Activated CD4-positive, alpha-beta T cell treated with anti-CD3 and anti-CD28 coated beads for 36 hours (primary cell): ENCODE measurements around the gene NPLOC4. TPM values are rescaled to one million over a fixed set of nuclear protein-coding genes. Genes with fewer than 3 reads are reported as not detected.

Source experiments
- ATAC-seq: fragments of 200-7000 bp; cut with Tn5 transposase; one replicate; pipeline ENCODE4 v1.10.0; 2021; ENCODE audit warnings: mild to moderate bottlenecking, moderate library complexity
- CTCF ChIA-PET: fragments of 350-600 bp; sonication (Branson Sonifier 250); formaldehyde crosslinking; loops from one replicate; lab custom pipeline; 2021; ENCODE audit warnings: antibody characterized with exemption; lab: Charles Lee
- POLR2A ChIA-PET: fragments of 350-600 bp; sonication (Branson Sonifier 250); formaldehyde crosslinking; loops from one replicate; lab custom pipeline; 2021; ENCODE audit warnings: antibody characterized with exemption, inconsistent platforms; lab: Charles Lee
- DNase-seq: peaks from one replicate; pipeline ENCODE4 v3.0.0-alpha.2; 2020
- H3K27ac Mint-ChIP-seq: one replicate; pipeline ENCODE4 v1.8.0; 2021; ENCODE audit warnings: mixed read lengths
- H3K27me3 Mint-ChIP-seq: one replicate; pipeline ENCODE4 v1.8.0; 2021; ENCODE audit warnings: mixed read lengths
- H3K36me3 Mint-ChIP-seq: one replicate; pipeline ENCODE4 v1.8.0; 2021; ENCODE audit warnings: low read depth, mixed read lengths
- H3K4me1 Mint-ChIP-seq: one replicate; pipeline ENCODE4 v1.8.0; 2021; ENCODE audit warnings: mixed read lengths
- H3K4me3 Mint-ChIP-seq: one replicate; pipeline ENCODE4 v1.8.0; 2021; ENCODE audit warnings: mild to moderate bottlenecking, moderate library complexity, mixed read lengths
- H3K9me3 Mint-ChIP-seq: one replicate; pipeline ENCODE4 v1.8.0; 2021; ENCODE audit warnings: low read depth, mixed read lengths
- intact Hi-C, 2 experiments: fragments of 100-400 bp; cut with DNase I in 1 of 2; cut with micrococcal nuclease in 1 of 2; formaldehyde crosslinking; loops; one replicate each; pipeline versions ENCODE4 v1.14.2 to v1.15.1; 2022 to 2024; cut with DNase I, micrococcal nuclease
- total RNA-seq, 2 experiments: library from RNA; stranded (reverse); gene quantifications; one replicate each; pipeline ENCODE4 v1.2.3, GENCODE V29; 2021

NPLOC4 gene
- total RNA-seq, 2 experiments from 2014 or later, result 71.8 to 93.1 TPM

DNA sequence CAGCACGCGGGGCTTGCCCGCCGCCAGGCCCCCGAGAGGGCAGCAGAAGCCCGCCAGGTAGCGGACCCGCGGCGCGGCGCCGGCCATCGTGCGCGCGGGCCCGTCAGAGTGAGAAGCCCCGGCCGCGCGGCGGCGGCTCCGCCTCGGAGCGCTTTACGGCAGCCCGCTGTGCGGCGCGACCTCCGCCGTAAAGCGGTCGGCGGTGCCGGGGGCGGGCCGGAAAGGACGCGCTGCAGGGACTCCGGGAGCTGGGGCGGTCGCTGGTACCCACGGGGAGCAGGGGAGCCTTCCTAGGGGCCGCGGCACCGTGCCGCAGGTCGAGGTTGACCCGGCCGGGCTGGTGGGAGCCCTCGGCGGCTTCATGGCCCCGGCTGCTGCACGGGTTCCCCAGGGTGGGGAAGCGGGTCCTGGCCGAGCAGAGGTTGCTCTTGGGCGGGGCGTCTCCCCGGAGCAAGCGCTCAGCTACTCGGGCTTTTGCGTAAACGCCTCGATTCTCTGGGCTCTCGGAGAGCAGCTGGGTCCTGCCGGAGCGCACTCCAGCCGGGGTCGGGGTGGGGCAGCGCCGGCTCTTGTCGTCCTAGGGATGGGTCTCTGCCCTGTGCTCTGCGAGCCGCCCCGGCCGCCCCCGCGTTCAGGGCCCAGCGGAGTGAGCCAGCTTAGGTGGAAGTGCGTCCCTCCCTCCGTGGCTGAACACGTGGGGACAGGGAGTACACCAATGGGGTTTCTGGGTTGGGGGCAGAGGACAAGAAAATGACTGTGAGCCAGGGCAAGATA is 84.5 kb downstream of the NPLOC4 start, which contains the start of gene FAAP100:
FAAP100 (minus strand) TSS at position 110 of the 774 bp plus-strand sequence; CDS start at position 87, 23 bp downstream.
- Mint-ChIP-seq H3K27ac (peak within 1 kb of the TSS; percentile 86), H3K4me1 (peaks cover 38% of the 10 kb centered on the region), H3K4me3 (peak within 1 kb of the TSS; percentile 89), H3K36me3 (peaks cover 16% of the 10 kb centered on the region), H3K27me3 (no peaks in the 10 kb centered on the region), H3K9me3 (no peaks in the 10 kb centered on the region)
- DNase-seq (peak; percentile 91), ATAC-seq (peak; percentile 70)
- CTCF ChIA-PET, result interaction anchor here (0.6 to 1.5 kb wide), 6 partner anchors 38 to 872 kb away, joined by 3 to 5 read pairs (median 3); no protein-coding TSS in a partner anchor
- POLR2A ChIA-PET, result interaction anchor here (0.6 to 1.2 kb wide), 8 partner anchors 34 to 396 kb away, joined by 3 to 11 read pairs (median 4); partner anchors contain the start of genes ACTG1, MRPL12, NDUFAF8 and NPLOC4
- intact Hi-C loops, result loop anchor here (1.0 to 5.0 kb wide), 19 partner anchors 33 to 517 kb away; partner anchors contain the start of genes SLC38A10 (in 2 of the 2), ARL16 (in 1 of the 2), ASPSCR1 (in 1 of the 2) and BAIAP2 (in 1 of the 2)

DNA sequence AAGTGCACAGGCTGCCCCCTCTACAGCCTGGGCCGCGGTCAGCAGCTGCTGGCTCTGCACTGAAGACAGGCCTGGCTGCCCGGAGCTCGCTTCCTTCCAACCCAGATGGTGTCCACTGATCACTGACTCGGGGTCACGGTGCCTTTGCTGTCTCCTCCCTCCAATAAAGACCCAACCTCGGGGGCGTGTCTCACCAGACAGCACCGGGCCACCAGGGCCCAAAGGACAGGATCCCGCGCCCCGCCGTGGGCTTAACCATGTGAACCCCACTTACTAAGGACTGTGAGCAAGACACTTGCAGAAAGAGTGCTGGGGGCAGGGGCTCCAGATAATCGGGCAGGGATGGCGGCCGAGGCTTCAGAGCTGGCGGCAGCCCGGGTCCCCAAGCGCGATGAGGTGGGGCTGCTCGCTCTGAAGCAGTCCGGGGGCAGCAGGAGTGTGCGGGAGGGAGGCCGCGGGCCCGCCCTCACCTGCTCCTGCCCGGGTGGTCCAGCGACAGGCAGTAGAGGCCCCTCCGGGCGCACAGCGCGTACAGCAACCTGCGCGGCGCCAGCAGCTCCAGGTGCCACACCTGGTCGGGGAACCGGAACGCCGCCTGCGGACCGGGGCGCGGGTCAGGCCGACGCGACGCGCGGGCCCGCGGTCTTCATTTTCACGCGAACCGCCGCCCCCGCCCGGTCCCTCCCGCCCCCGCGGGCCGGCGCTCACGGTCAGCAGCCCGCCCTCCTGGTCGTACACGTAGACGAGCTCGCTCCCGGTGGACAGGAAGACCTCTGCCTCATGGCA is 85.3 kb downstream of the NPLOC4 start:
- Mint-ChIP-seq H3K27ac (peak overlapping the region; percentile 42), H3K27me3 (no peaks in the 10 kb centered on the region), H3K4me3 (peak overlapping the region; percentile 89), H3K4me1 (peaks cover 38% of the 10 kb centered on the region), H3K9me3 (no peaks in the 10 kb centered on the region), H3K36me3 (peaks cover 17% of the 10 kb centered on the region)
- POLR2A ChIA-PET, result interaction anchor here (0.8 to 1.2 kb wide), 5 partner anchors 33 to 359 kb away, joined by 3 to 11 read pairs (median 4); partner anchors contain the start of genes ACTG1, MRPL12 and NPLOC4
- peak; percentile 36 for DNase-seq
- no peak for ATAC-seq
- intact Hi-C loops, result loop anchor here (1.0 to 5.0 kb wide), 17 partner anchors 32 to 425 kb away; partner anchors contain the start of genes SLC38A10 (in 2 of the 2), ARL16 (in 1 of the 2), ASPSCR1 (in 1 of the 2) and CCDC137 (in 1 of the 2)
- CTCF ChIA-PET, result interaction anchor here (0.8 to 1.5 kb wide), 3 partner anchors 37 to 299 kb away, joined by 3 to 5 read pairs (median 4); no protein-coding TSS in a partner anchor

DNA sequence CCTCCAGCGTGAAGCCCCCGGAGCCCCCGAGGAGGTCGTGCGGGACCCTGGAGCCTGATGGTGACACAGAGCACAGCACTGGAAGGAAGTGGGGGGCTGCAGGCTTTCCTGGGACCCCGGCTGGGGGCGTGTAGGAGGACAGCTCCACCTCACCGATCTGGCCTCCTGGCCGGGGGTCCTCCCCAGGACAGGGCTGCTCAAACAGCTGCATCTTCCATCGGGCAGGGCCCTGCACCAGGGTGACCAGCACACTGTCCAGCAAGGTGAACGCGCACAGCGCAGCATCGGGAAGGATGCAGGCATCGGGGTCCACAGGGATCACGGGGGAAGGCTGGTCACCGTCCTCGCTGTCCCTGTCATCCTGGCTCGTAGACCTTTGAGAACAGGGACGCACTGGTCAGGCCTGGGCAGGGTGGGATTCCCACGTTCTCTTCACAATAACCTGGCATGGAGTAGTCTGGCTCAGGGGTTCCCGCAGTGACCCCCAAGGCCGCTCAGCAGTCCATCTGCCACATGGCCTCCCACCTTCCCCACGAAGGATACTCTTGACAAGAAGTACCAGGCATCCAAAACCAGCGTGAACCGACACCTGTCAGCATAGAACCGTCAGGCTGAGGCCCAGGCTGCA is 86.0 kb downstream of the NPLOC4 start:
- Mint-ChIP-seq H3K27ac (peak overlapping the region; percentile 37), H3K4me3 (peak overlapping the region; percentile 81), H3K36me3 (peaks cover 24% of the 10 kb centered on the region), H3K9me3 (no peaks in the 10 kb centered on the region), H3K4me1 (peaks cover 38% of the 10 kb centered on the region), H3K27me3 (no peaks in the 10 kb centered on the region)
- DNase-seq (no peak), ATAC-seq (no peak)
- intact Hi-C loops, result loop anchor here (5.0 kb wide), 2 partner anchors 254 to 361 kb away; partner anchors contain the start of genes PCYT2 (in 1 of the 2) and SLC38A10 (in 1 of the 2)
- ChIA-PET CTCF (no interaction called here), POLR2A (no interaction called here)

DNA sequence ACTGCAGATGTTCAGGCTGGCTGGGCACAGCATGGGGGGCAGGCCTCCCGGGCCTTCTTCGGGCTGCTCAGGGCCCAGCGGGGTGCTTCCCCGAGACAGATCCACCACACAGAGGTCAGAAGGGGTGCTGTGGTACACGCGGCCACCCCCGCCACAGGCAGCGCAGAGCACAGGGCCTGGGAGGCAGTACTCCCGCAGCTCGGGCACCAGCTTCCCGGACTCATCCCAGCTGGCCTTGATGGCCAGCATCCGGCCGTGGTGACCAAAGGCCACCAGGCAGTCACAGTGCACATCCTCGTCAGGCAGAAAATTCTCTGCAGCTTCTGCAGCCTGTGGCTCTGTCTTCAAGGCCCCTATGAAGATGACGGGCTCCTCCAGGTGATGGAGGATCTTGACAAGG is 86.6 kb downstream of the NPLOC4 start:
- Mint-ChIP-seq H3K27ac (no peak overlapping the region), H3K4me1 (peaks cover 38% of the 10 kb centered on the region), H3K4me3 (peak overlapping the region; percentile 81), H3K27me3 (no peaks in the 10 kb centered on the region), H3K36me3 (peaks cover 25% of the 10 kb centered on the region), H3K9me3 (no peaks in the 10 kb centered on the region)
- no peak for DNase-seq
- ChIA-PET POLR2A (no interaction called here), CTCF (no interaction called here)
- intact Hi-C loops, result loop anchor here (5.0 kb wide), 2 partner anchors 253 to 362 kb away; partner anchors contain the start of genes PCYT2 (in 1 of the 2) and SLC38A10 (in 1 of the 2)
- no peak for ATAC-seq

DNA sequence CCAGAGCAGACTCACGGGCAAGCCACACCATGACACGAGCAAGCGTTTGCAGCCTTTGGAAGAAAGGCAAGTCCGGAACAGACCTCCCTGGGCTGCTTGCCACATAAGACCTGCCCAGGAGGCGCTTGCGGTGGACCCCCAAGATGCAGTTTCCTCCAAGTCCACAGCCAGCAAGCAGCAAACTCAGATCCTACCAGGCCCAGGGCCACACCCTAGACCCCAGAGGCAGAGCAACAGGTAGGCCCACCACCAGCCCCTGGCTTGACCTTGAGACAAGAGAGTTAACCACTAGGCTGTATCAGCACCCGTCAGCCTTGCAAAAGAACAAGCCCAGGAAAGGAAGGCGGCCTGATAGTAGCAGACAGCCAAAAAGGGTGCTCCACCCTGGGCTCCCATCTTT is 87.1 kb downstream of the NPLOC4 start:
- peaks cover 38% of the 10 kb centered on the region for H3K4me1 Mint-ChIP-seq
- intact Hi-C loops, result loop anchor here (5.0 kb wide), 2 partner anchors 253 to 362 kb away; partner anchors contain the start of genes PCYT2 (in 1 of the 2) and SLC38A10 (in 1 of the 2)
- no peaks in the 10 kb centered on the region for H3K9me3 Mint-ChIP-seq
- ChIA-PET CTCF (no interaction called here), POLR2A (no interaction called here)
- ATAC-seq (no peak), DNase-seq (no peak)
- peaks cover 25% of the 10 kb centered on the region for H3K36me3 Mint-ChIP-seq
- no peaks in the 10 kb centered on the region for H3K27me3 Mint-ChIP-seq
- H3K4me3 Mint-ChIP-seq, result peak overlapping the region; percentile 81
- H3K27ac Mint-ChIP-seq, result no peak overlapping the region

DNA sequence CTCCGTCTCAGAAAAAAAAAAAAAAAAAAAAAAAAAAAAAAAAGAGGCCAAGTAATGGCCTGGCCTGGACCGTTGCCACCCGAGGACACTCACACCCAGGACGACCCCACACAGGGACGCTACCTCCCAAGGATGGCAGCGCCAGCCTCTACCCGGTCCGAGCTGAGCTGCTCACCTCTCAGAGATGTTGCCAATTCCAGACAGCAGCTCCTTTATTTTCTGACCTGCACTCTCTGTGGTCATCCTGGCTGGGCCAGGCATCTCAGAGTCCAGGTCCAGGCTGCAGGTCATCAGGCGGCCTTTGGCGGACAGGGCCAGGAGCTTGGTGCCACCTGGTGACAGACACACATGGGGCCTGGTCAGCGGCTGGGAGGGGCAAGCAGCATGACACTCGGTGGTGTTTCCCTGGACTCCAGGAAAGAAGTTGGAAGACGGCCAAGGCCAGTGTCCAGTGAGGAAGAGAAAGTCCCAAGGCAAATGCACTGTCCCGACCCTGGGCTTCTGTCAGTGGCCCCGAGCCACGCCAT is 87.8 kb downstream of the NPLOC4 start:
- H3K36me3 Mint-ChIP-seq, result peaks cover 25% of the 10 kb centered on the region
- no peak overlapping the region for H3K4me3 Mint-ChIP-seq

DNA sequence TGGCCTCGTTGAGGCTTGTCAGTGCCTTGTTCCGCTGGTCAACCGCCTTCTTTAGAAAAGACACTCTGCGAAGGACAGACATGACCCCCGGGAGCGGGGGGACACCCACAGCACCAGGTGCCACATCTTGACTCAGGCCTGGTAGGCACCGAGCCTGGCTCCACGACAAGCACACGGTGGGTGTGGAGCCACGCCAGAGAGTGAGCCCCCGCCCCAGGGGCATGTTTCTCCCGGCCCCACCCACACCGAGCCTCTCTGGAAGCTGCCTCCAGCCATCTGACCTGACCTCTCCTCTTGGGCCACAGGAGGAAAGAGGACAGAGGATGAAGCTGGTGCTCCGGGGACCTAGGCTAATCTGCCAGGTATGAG is 89.3 kb downstream of the NPLOC4 start:
- Mint-ChIP-seq H3K4me3 (no peak overlapping the region), H3K27me3 (no peaks in the 10 kb centered on the region), H3K27ac (no peak overlapping the region), H3K4me1 (peaks cover 23% of the 10 kb centered on the region), H3K36me3 (peaks cover 25% of the 10 kb centered on the region), H3K9me3 (no peaks in the 10 kb centered on the region)
- ChIA-PET CTCF (no interaction called here), POLR2A (no interaction called here)
- intact Hi-C loops, result no loop called here
- DNase-seq (no peak), ATAC-seq (no peak)

More for the DNA sequence above, 87.8 kb downstream of the NPLOC4 start:
- ChIA-PET CTCF (no interaction called here), POLR2A (no interaction called here)
- Mint-ChIP-seq H3K27ac (no peak overlapping the region), H3K4me1 (peaks cover 33% of the 10 kb centered on the region), H3K9me3 (no peaks in the 10 kb centered on the region), H3K27me3 (no peaks in the 10 kb centered on the region)
- DNase-seq, result no peak
- ATAC-seq, result no peak
- intact Hi-C loops, result no loop called here

DNA sequence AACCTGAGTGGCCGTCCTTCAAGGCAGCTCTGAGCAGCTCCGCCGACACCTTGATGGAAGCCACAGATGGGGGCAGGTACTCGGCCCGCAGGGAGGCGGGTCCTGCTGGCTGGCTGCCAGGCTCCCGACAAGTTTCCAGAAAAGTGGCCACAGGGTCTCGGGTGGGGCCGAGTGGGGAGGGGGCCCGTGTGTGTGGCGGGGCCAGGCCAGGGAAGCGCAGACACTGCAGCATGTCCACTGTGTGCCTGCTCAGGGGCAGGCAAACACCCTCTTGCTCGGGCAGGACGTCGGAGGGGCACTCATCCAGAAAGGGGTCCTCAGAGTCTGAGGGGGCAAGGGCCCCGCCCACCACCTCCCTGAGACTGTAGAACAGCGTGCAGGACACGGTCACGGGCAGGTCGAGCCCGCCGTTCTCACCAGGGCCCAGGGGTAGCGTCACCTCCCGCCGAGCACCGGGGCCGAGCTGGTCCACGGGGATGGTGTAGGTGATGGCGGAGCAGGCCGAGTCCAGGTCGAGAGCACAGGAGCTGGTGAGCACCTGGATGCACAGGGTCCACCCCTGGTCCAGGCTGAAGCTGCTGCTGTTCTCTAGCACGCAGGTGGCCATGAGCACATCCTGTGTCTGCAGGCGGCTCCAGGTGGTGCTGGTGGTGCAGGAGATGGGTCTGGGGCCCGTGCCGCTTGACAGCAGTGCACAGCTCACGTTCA is 89.9 kb downstream of the NPLOC4 start:
- DNase-seq (no peak), ATAC-seq (no peak)
- ChIA-PET CTCF (interaction anchor here (0.6 to 0.7 kb wide), 2 partner anchors 290 to 880 kb away, joined by 3 read pairs; no protein-coding TSS in a partner anchor), POLR2A (no interaction called here)
- Mint-ChIP-seq H3K4me1 (peaks cover 23% of the 10 kb centered on the region), H3K4me3 (no peak overlapping the region), H3K27me3 (no peaks in the 10 kb centered on the region), H3K9me3 (no peaks in the 10 kb centered on the region), H3K36me3 (peaks cover 27% of the 10 kb centered on the region), H3K27ac (no peak overlapping the region)
- intact Hi-C loops, result no loop called here

DNA sequence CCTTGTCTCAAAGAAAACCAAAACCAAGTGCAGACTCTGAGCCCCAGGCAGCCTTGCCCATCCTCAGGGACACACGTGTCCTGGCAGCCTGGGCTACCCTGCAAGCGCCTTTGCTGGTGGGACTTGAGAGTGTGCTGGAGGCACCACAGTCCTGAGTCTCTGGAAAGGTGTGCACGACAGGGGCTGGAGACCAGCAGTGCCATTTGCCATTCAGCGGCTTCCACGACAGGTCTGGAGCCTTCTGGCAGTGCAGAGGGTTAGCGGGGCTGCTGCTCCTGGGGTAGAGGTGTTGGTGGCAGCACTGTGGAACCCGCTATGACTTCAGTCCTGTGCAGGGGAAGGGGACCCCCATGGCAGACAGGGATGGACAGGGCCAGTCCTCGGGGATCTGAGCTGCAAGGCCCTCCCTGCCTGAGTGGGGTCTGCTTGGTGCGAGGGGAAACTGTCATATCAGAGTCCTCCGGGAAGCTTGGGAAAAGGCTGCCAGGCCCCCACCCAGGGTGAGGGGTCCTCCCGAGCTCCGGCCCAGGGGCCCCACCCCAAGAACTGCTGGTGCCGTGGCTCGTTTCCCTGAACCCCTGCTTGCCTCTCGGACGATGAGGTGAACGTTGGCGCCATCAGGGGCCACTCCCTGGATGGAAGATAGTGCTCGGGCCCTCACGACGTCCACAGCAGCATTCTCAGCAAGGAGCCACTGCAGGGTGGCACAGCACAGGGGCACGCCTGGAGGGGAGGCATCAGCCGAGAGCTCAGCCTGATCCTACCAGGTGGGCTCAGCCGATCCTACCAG is 91.6 kb downstream of the NPLOC4 start:
- DNase-seq (no peak), ATAC-seq (no peak)
- no peak overlapping the region for H3K27ac Mint-ChIP-seq
- CTCF ChIA-PET, result interaction anchor here (0.5 kb wide), 1 partner anchor 532 kb away, joined by 3 read pairs; no protein-coding TSS in a partner anchor
- H3K4me3 Mint-ChIP-seq, result no peak overlapping the region
- H3K4me1 Mint-ChIP-seq, result peaks cover 12% of the 10 kb centered on the region
- peaks cover 31% of the 10 kb centered on the region for H3K36me3 Mint-ChIP-seq
- H3K9me3 Mint-ChIP-seq, result no peaks in the 10 kb centered on the region
- intact Hi-C loops, result no loop called here
- POLR2A ChIA-PET, result interaction anchor here (0.7 kb wide), 1 partner anchor 787 kb away, joined by 3 read pairs; no protein-coding TSS in a partner anchor
- no peaks in the 10 kb centered on the region for H3K27me3 Mint-ChIP-seq
